Activated CD8-positive, alpha-beta memory T cell treated with anti-CD3 and anti-CD28 coated beads for 24 hours (primary cell): ENCODE results near the gene MTMR3.
"Not testable (repeated sequence)": the region's sequence is repeated elsewhere in the genome, so short reads cannot be mapped to it uniquely, and the experiment has no call there.

ENCODE experiments used
- DNase-seq: peaks from one replicate; pipeline ENCODE4 v3.0.0-alpha.2; 2020

The MTMR3 gene

DNA sequence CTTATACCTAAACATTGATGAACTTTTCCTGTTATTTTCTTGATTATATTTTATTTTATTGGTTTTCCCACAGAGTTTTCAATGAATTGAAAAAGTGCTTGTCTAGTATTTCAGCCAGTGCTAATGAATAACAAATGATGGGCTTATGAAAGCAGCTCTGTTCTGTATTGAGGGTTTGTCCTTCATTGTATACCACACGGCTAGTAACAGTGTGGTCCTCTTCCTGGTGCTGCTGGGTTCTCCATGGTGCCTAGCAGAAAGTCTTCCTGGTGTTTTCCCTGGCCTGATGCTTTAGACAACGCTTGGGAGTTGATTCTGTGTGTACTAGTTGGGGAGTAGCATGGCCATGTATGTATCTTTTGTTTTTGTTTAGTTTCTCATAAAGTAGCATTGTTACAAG, 89.1 kb downstream of the MTMR3 start:
- DNase-seq = no peak

DNA sequence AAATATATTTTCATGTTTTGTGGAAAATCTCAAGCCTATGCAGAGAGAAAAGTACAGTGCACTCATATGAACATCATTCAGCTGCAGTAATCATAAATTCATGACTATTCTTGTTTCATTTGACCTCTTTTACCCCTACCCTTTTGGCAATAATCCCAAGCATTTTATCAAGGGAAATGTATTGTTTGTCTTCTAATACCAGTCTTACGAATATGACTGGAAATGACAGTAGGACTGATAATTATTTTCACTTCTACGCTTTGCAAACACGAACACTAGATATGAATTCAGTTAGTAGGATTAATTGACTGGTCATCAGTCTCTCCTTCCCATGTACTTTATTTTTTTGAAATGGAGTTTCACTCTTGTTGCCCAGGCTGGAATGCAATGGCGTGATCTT, 90.3 kb downstream of the MTMR3 start:
- no peak for DNase-seq

DNA sequence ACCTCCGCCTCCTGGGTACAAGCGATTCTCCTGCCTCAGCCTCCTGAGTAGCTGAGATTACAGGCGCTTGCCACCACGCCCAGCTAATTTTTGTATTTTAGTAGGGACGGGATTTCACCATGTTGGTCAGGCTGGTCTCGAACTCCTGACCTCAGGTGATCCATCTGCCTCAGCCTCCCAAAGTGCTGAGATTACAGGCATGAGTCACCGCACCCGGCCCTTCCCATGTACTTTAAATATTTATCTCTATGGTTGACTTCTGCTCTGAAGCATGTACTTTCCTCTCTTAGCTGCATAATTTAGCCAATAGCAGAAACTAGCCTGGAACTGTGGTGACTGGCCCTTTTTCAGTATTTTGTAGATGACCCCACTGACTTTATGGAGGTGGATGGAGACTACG, 90.7 kb downstream of the MTMR3 start:
- DNase-seq = not testable (repeated sequence)

DNA sequence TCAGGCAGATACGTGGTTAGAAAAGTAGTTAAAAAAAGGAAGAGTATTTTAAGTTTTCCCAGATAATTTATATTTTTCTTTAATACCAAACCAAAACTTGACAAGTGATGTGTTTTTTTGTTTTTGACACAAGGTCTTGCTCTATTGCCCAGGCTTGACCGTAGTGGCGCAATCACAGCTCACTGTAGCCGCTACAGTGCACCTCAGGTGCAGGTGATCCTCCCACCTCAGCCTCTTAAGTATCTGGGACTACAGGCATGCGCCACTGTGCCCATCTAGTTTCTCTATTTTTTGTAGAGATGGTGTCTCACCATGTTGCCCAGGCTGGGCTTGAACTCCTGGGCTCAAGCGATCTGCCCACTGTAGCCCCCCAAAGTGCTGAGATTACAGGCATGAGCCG, 92.5 kb downstream of the MTMR3 start:
- DNase-seq = no peak

DNA sequence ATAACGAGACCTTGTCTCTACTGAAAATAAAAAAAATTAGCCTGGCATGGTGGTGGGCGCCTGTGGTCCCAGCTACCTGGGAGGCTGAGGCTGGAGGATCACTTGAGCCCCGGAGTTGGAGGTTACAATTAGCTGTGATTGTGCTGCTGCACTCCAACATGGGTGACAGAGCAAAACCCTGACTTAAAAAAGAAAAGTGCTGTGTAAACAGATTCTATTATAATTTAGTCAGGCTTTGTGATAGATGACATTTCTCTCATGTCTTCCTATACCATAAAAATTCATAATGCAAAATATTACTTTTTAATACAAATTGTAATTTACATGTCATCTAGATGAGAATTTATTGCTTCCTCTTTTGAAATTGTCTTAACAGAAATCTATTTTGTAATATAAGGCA, 94.1 kb downstream of the MTMR3 start:
- no peak for DNase-seq

DNA sequence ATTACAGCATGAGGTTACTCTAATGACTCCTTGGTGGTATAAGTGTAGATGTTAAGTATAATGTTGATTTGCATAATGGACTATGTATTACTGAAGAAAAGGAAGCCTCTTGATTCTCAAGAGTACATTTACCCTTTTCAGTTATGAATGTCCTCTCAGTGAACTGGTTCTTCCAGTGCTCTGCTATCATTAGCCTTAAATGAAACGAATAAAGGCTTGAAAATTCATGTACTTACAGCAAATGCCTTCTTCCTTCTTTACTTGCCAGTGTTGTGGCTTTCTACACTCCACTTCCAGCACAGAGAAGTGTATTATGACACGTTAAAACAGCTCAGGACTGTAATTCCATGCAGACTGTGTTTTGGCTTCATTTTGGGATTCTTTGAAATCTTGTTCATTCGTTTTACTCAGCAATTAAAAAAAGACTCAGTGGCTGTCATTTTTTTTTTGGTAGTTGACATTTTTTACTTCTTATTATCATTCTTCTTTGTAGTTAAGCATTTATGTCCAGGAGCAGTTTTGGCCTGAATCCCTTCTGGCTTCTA, 96.9 kb downstream of the MTMR3 start:
- no peak for DNase-seq

DNA sequence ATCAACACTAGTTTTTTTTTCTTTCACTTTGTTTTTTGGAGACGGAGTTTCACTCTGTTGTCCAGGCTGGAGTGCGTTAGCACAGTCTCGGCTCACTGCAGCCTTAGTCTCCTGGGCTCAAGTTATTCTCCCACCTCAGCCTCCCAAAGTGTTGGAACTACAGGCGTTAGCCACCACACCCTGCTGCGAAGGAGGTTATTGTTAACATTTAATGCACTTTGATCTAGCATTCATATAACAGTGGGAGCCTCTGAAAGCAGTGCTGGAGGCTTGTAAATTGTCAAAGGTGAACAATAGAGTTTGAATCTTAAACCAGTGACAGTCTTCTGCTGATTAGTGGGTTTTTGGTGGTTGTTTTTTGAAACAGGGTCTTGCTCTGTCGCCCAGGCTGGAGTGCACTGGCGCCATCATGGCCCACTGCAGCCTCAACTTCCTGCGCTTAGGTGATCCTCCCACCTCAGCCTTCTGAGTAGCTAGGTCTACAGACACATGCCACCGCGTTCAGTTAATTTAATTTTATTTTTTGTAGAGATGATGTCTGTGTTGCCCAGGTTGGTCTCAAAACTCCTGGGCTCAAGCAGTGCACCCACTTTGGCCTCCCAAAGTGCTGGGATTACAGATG, 100.4 kb downstream of the MTMR3 start:
- no peak for DNase-seq

DNA sequence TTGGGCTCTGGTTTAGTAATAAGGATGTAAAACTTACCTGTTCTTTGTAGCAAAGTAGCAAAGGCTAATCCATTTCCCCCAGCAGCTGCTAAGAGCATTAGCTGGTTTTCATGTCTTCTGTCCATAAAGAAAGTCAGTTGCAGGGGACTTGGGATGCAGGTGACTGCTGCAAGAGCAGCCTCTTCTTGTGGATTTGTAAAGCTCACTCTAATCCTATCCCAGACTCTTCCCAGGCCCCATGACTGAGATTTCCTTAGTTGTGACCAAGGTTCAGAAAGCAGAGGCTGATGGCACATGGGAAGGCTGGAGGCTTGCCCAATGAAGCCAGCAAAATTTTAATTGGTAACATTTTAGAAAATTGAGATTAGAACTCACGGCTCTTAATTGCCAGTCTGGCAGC, 102.9 kb downstream of the MTMR3 start:
- DNase-seq = no peak

DNA sequence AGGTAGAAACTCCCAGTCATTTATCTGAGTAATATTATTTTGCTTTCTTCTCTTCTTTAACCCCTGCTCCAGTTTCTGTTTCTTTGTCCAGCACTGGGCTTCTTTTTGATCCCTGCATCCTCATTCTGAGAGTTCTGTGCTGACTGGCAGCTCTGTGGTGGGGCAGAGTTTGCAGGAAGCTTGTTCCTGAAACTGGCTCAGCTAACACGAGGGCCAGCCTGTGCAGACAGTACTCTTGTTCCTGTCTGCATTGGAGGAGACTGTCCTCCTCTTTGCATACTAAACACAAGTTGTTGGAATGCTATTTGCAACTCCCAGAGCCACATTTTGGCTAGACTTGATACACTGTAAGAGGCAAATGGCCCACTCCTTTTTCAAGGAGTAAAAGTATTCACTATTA, 104.2 kb downstream of the MTMR3 start:
- DNase-seq = no peak

DNA sequence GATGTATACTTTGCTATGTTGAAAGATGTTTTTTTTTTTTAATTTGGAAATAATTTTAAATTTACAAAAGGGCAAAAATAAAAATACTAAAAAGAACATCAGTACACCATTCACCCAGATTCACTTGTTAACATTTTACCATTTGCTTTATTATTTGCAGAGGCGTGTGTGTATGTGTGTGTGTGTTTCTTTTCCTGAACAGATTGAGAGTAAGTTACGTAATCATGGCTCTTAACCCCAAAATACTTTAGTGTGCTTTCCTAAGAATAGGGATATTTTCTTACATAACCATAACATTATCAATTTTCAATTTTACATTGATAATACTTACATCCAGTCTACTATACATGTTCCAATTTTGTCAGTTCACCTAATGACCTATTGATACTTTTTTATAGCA, 105.7 kb downstream of the MTMR3 start:
- DNase-seq = no peak

DNA sequence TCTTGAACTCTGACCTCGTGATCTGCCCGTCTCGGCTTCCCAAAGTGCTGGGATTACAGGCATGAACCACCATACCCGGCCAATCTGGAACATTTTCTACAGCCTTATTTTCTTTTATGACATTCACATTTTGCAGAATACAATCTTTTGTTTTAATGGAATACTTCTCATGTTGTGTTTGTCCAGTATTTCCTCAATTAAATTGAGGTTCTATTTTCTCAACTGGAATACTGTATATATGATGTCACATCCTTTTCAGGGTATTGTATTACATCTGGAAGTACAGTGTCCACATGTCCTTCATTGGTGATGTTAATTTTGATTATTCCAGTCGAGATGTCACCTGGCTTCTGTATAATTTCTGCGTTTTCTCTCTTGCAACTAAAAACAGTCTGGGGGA, 106.5 kb downstream of the MTMR3 start:
- no peak for DNase-seq

DNA sequence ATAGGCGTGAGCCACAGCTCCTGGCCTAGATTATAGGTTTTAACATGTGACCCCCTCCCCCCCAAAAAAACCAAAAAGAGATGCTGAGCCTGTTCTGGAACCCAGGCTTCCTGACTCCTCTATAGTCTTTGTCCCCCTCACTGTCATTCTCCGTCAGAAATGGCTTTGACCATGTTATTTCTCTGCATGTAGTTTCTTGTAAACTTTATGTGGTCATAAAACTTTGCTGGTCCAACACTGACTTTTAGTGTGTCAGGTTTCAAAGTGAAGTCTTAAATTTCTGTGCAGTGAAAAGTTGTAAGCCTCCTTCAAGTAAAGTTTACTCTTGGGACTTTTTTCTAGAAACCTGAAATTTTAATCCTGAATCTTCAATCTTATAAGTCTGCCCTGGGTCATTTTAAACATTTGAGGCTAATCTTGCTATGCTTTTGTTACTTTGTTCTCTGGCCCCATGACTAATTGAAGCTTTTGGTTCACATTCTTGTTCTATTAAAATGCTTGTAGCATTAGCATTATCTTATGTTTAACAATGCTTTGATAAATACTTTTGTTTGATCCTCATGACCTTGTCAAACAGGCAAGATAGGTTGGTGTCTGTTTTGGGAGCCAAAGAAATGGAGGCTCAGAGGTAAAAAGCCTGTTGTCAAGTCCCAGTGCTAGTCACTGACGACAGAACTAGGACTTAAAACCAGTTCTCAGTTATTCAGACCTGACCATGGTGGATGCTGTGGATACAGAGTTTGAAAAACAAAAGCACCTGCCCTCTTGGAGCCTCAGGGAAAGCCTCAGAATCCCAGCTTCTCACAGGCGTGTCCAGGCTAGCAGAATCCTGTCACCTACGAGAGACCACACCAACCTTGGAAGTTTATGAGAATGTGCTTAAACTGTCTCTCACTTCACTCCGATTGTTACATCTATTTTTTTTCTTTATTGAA, 109.6 kb downstream of the MTMR3 start:
- no peak for DNase-seq

DNA sequence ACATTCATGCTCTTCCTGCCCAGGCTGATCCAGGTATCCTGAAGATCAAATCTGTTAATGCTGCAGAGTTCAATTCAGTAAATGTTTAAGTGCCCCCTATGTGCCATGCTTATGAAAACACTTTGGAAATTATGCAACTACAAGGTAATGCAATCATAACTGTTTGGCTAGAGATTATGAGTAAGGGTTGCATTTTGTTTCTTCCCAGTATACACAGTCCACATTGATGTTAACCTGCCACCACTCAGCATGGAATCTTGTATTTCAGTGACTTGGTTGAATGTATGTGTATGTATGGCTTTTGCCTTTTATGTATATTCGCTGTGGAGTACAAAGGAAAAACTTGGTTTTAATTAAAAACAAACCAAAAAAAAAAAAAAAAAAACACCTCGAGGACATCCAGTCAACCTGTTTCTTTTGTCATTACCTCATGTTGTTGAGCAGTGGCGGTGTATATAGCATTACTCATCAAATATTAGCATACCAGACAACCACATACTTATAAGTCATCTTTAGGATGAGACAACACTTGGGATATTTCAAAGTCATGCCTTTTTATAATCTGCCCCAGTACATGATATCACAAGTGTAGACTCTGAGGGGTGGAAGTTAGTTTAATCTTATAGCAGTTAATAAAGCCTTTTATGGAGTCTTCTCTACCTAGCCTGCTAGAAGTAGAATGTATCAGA, 111.2 kb downstream of the MTMR3 start:
- no peak for DNase-seq

DNA sequence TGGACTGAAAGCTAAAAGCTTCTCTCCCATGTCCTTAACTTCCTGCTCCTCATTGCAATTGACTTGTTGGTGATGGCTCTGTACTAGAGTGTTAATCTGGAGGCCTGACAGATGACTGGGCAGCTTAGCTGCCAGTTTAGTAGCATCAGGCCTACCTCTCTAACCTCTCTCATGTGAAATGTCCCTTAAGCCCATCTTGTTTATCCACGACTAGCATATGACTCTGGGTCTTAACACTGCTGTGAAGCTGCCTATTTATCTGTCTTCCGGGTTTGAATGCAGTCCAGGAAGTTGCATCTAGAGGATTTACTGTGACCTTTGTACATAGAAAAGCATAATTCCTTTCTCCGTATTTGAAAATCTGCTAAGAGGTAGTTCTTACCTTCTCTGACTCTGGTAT, 112.0 kb downstream of the MTMR3 start:
- DNase-seq = no peak

DNA sequence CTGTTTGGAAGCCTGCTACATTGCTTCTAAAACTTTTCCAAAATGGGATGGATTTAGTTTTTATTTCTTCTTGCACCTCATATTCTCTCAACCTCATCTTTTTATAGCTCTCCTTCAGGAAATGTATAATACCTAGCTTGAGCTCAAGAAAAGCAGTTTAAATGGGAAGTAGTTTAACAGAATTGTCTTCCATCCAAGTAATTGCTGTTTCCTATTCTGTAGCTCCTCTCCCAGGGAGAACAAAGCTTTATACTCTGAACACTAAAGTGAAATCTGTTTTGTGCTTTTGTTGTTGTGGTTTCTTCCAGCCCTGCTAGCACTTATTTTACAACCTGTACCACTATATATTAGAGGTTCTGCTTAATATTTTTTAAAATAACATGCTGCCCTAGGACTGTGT, 114.1 kb downstream of the MTMR3 start:
- DNase-seq = no peak

DNA sequence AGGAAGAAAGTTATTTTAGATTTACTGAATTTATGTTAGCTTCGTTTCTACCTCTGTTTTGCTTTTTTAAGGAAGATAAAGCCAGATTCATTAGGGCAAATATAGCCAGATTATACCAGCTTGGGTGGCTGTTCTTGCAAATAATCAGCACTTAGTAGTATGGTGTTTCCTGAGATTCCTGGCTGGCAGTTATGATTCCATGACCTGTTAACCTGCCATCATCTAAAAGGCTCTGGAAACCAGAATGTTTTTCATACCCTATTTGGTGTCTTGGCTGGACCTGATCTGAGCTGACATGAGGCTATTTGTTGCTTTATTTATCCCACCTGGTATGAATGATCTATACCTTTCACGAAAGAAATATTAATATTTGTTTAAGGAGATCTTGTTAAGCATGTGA, 114.5 kb downstream of the MTMR3 start:
- no peak for DNase-seq

DNA sequence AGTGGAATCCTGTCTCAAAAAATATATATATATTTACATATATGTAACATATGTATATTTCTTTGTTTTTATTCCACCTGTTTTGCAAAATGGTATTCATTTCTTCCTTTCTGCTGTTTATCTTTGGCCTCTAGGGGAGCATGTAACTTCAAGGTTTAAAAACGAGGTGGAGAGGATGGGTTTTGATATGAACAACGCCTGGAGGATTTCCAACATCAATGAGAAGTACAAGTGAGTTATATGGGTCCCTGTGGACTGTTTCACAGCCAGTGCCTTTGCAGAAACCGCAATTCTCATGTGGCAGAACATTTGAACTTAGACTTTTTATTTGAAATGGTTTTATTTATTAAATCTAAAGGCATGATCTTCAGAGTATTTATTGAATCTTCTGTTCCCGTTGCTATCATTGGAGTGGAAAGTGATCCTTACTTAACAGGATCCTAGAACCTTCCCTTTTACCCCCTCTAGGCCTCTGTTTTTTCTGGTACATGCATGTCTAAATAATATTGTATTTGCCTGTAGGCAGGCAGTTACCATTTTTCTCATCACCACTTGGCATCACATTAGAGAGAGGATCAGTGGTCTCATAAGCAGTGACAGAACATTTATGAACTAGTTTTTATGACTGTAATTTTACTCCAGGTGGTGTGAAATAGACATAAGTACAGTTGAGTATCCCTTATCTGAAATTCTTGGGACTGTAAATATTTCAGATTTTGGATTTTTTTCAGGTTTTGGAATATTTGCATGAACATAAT, 115.8 kb downstream of the MTMR3 start:
- DNase-seq = no peak

DNA sequence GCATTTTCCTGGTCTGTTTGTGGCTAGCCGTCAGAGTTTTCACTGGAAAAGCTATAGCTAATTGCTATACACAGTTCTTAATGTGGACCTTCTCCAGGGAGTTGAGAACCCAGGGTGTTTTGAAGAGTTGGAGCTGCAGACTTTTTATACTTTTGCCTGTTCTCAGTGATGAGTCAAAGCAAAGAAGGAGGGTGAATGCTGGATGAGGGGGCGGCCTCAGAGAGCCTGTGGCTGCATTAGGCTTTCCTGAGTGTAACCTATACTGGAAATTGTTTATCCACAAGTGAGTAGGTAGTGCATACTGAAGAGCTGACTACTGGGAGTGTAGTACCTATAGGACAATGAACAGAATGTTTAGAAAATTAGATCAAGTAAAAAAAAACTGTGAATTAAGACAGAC, 117.6 kb downstream of the MTMR3 start:
- no peak for DNase-seq

DNA sequence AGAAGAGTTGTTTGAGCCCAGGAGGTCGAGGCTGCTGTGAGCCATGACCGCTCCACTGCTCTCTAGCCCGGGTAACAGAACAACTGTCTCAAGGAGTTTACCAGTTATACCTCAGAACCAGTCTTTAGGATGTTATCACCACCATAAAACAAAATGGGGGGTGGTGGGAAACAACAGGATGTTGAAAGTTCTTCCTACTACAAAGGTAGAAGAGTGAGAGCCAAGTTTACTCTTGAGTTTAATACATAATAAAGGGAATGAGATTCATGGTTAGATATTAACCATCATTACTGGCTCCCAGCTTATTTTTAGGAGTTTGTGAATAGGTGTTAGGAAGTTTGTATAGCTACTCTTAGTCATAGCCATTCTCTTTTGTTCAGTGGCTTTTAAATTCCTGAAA, 118.5 kb downstream of the MTMR3 start:
- no peak for DNase-seq

DNA sequence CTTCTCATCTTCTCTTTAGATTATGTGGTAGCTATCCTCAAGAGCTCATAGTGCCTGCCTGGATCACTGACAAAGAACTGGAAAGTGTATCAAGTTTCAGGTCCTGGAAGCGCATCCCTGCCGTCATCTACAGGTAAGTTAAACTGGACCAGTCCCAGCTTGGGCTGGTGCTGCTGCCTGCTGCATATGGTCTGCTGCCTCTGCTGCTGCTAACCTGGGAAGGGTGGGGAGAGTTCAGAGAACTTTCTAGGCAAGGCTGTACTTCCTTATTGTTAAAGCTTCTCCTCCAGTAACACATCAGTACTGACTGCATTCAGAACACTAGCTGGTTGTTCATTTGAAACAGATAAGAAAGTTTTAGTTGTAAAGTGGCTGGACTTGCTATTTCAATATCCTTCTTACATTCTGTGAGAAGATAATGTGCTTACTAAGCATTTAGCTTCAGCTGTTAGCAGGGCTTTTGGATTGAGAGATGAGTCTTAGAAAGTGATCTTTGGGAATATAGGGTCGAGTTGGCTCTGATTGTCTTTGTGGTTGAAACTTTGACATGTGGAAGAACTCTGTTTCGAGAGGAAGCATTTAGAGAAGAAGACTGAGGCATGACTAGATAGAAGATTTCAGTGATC, 120.0 kb downstream of the MTMR3 start:
- DNase-seq = no peak

DNA sequence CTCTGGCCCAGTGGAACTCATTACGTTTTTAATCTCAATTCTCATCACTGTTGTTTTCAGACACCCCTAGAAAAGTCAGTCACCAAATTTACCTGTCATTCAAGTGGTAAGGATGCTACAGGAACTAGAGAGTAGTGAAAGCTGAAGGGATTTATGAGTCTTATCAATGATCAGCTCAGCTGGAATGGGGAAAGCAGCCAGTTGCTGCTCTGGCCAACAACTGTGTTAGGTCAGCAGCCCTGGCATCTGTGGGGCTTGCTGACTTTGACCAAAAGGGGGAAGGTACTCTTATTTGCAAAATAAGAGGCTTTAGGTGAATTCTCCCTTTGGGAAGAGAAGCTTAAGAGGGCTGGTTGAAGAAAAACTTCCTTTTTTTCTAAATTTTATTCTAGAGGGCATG, 121.1 kb downstream of the MTMR3 start:
- no peak for DNase-seq

DNA sequence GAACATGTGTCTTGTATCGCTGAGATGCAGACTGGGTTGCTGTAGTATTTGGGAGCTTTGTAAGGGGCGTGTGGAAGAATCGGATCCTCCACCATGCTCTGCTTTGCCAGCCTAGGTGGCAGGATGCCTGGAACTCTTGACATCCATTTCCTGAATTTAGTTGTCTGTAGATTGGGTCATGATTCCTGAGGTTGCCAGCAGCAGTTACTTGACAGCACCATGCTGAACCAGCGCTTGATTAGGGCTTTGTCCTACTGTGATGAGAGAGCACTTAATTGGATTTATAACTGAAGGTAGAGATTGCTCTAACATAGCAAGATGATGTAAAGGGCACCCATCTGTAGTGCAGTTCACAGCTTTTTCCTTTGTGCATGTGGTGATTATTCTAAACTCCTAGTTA, 121.7 kb downstream of the MTMR3 start:
- no peak for DNase-seq
